Keratinocyte (primary cell): ENCODE results near the gene NFIL3. TPM values are rescaled to one million over a fixed set of nuclear protein-coding genes. Genes with fewer than 3 reads are reported as not detected.

Source experiments
- DNase-seq: peaks from one replicate; pipeline ENCODE4 v3.0.0-alpha.2; 2011; ENCODE audit warnings: low read depth, missing footprints, low spot score
- FAIRE-seq: peaks from 2 replicates; lab custom pipeline; 2011; peaks lifted over from hg19 to GRCh38; lab: Jason Lieb, UNC
- H2AFZ ChIP-seq: 2 replicates; pipeline ENCODE4 v1.6.0; 2012; ENCODE audit warnings: low read length, control low read depth, inconsistent platforms; ENCODE audit not compliant: control insufficient read depth
- H3K27ac ChIP-seq: 2 replicates; pipeline ENCODE4 v1.5.1; 2011; ENCODE audit warnings: low read length; ENCODE audit not compliant: control insufficient read depth, insufficient read depth
- H3K27me3 ChIP-seq: 3 replicates; pipeline ENCODE4 v1.6.0; 2011; ENCODE audit warnings: low read length; ENCODE audit not compliant: control insufficient read depth, insufficient read depth; ENCODE audit errors: extremely low read depth
- H3K36me3 ChIP-seq, 2 experiments: 2 replicates in 1 of 2; 3 replicates in 1 of 2; pipeline ENCODE4 v1.5.1; 2011; ENCODE audit warnings: low read length in 2 of 2, mild to moderate bottlenecking in 1 of 2; ENCODE audit not compliant: control insufficient read depth in 2 of 2, insufficient read depth in 2 of 2; ENCODE audit errors: extremely low read depth in 1 of 2
- H3K4me1 ChIP-seq: 3 replicates; pipeline ENCODE4 v1.5.1; 2011; ENCODE audit warnings: low read length; ENCODE audit not compliant: control insufficient read depth, insufficient read depth; ENCODE audit errors: extremely low read depth
- H3K4me2 ChIP-seq: 3 replicates; pipeline ENCODE4 v1.6.0; 2011; ENCODE audit warnings: low read depth, low read length; ENCODE audit not compliant: control insufficient read depth, insufficient read depth; ENCODE audit errors: extremely low read depth
- H3K4me3 ChIP-seq, 3 experiments: fragments of 200-600 bp in 1 of 3; sonication (generic) in 1 of 3; 2 replicates in 2 of 3; 3 replicates in 1 of 3; pipeline ENCODE4 v1.5.1; 2011 to 2016; ENCODE audit warnings: low read length in 3 of 3, mild to moderate bottlenecking in 3 of 3, control low read depth in 2 of 3, inconsistent platforms in 1 of 3, low read depth in 1 of 3, mixed read lengths in 1 of 3, mixed run types in 1 of 3, moderate library complexity in 1 of 3; ENCODE audit not compliant: control insufficient read depth in 2 of 3, insufficient read depth in 2 of 3; ENCODE audit errors: extremely low read depth in 1 of 3
- H3K79me2 ChIP-seq: 2 replicates; pipeline ENCODE4 v1.6.0; 2012; ENCODE audit warnings: low read length; ENCODE audit not compliant: control insufficient read depth, insufficient read depth
- H3K9ac ChIP-seq: 3 replicates; pipeline ENCODE4 v1.6.0; 2011; ENCODE audit warnings: low read length; ENCODE audit not compliant: control insufficient read depth, insufficient read depth; ENCODE audit errors: extremely low read depth
- H3K9me1 ChIP-seq: 3 replicates; pipeline ENCODE4 v1.6.0; 2011; ENCODE audit warnings: low read length; ENCODE audit not compliant: control insufficient read depth, insufficient read depth; ENCODE audit errors: extremely low read depth
- H3K9me3 ChIP-seq: 2 replicates; pipeline ENCODE4 v1.5.1; 2012; ENCODE audit warnings: low read depth, low read length; ENCODE audit not compliant: control insufficient read depth
- H4K20me1 ChIP-seq: 3 replicates; pipeline ENCODE4 v1.6.0; 2011; ENCODE audit warnings: low read length; ENCODE audit not compliant: control insufficient read depth, insufficient read depth; ENCODE audit errors: extremely low read depth
- CTCF ChIP-seq, 3 experiments: IDR thresholded peaks in 1 of 3; conservative IDR thresholded peaks in 1 of 3; optimal IDR thresholded peaks in 1 of 3; 2 replicates in 2 of 3; 3 replicates in 1 of 3; pipeline versions ENCODE3 to v1.5.1; 2011; ENCODE audit warnings: low read length in 3 of 3, mild to moderate bottlenecking in 3 of 3, moderate library complexity in 2 of 3, control low read depth in 1 of 3, inconsistent platforms in 1 of 3; ENCODE audit not compliant: insufficient read depth in 2 of 3; ENCODE audit errors: extremely low read depth in 1 of 3
- EZH2 ChIP-seq: IDR thresholded peaks from one replicate; pipeline ENCODE4 v1.6.1; 2012; ENCODE audit warnings: inconsistent platforms, mild to moderate bottlenecking, low read length, moderate library complexity
- dilution Hi-C: fragments of 300-500 bp; cut with MboI; formaldehyde crosslinking; loops from one replicate; pipeline ENCODE4 v1.7.0; 2020; ENCODE audit warnings: low sequenced_read_pairs; ENCODE audit not compliant: extremely low pct_ligation_motif_present
- polyA plus RNA-seq, 5 experiments: library from polyadenylated mRNA; depleted of rRNA in 3 of 5; stranded (reverse) in 3 of 5; stranded (forward) in 1 of 5; unstranded in 1 of 5; fragments of >200 nt; gene quantifications; 1 replicate in 1 of 5; 2 replicates in 3 of 5; 3 replicates in 1 of 5; pipeline versions ENCODE4 v1.2.1 to v1.2.3, GENCODE V29; 2011 to 2012; ENCODE audit warnings: missing spikeins in 2 of 5, low read depth in 1 of 5, low replicate concordance in 1 of 5

NFIL3 gene
- polyA plus RNA-seq, 1 donor (not counting 4 experiments of a cell fraction or from before 2014, with no cell fraction given): 9.3 TPM

- peaks cover 21% of the 10 kb centered on the region for H3K79me2 ChIP-seq
- H3K36me3 ChIP-seq: peaks cover 0 to 2% of the 10 kb centered on the region in 2 experiments
- H4K20me1 ChIP-seq: peaks cover 5% of the 10 kb centered on the region
- no peak overlapping the region for H2AFZ ChIP-seq
- H3K9me3 ChIP-seq: no peaks in the 10 kb centered on the region
- no peak overlapping the region for H3K9ac ChIP-seq
- peaks cover 21% of the 10 kb centered on the region for H3K4me1 ChIP-seq
- no peak overlapping the region for H3K4me3 ChIP-seq
- H3K4me2 ChIP-seq: no peak overlapping the region
- FAIRE-seq: no peak
- TF ChIP-seq EZH2 (no peak), CTCF (optimal IDR thresholded peaks at IDR 0.05 in 1 of 3, IDR thresholded peaks at IDR 0.05 in 1 of 3, conservative IDR thresholded peaks at IDR 0.05 in 1 of 3; ENCODE audit: extremely low read depth in 1 of 3, insufficient read depth in 2 of 3, low read length in 3 of 3) (no peak)
- no peaks in the 10 kb centered on the region for H3K9me1 ChIP-seq
- dilution Hi-C loops: no loop called here
- no peak for DNase-seq
- no peaks in the 10 kb centered on the region for H3K27me3 ChIP-seq
- H3K27ac ChIP-seq: no peak overlapping the region
Measured at GRCh38 chr9:91415290-91415689, 8.3 kb downstream of the NFIL3 start.

- H2AFZ ChIP-seq: no peak overlapping the region
- no peak overlapping the region for H3K27ac ChIP-seq
- H3K4me1 ChIP-seq: peaks cover 7% of the 10 kb centered on the region
- no peak overlapping the region for H3K4me2 ChIP-seq
- H3K79me2 ChIP-seq: peaks cover 11% of the 10 kb centered on the region
- dilution Hi-C loops: no loop called here
- peaks cover 5% of the 10 kb centered on the region for H4K20me1 ChIP-seq
- H3K4me3 ChIP-seq: no peak overlapping the region
- H3K9ac ChIP-seq: no peak overlapping the region
- TF ChIP-seq CTCF (optimal IDR thresholded peaks at IDR 0.05 in 1 of 3, IDR thresholded peaks at IDR 0.05 in 1 of 3, conservative IDR thresholded peaks at IDR 0.05 in 1 of 3; ENCODE audit: extremely low read depth in 1 of 3, insufficient read depth in 2 of 3, low read length in 3 of 3): no peak
- no peak for TF ChIP-seq EZH2
- DNase-seq: no peak
- no peaks in the 10 kb centered on the region for H3K27me3 ChIP-seq
- peaks cover 3 to 11% of the 10 kb centered on the region in 2 experiments for H3K36me3 ChIP-seq
- no peaks in the 10 kb centered on the region for H3K9me3 ChIP-seq
- no peaks in the 10 kb centered on the region for H3K9me1 ChIP-seq
- no peak for FAIRE-seq
Measured at GRCh38 chr9:91412941-91413340, 10.7 kb downstream of the NFIL3 start.
